WI38 (cell line): Measurements from ENCODE around the gene STAM.

Experiments used
- H3K4me3 ChIP-seq: 2 replicates; pipeline ENCODE4 v1.5.1; 2011; ENCODE audit warnings: low read depth, mild to moderate bottlenecking, control low read depth, low read length
- CTCF ChIP-seq: IDR thresholded peaks from 2 replicates; pipeline ENCODE4 v1.5.1; 2012; ENCODE audit warnings: low read depth, mild to moderate bottlenecking, control low read depth, low read length

Gene STAM

GRCh38 chr10:17655567-17656146 lies 11.7 kb downstream of the STAM start:
- H3K4me3 ChIP-seq: no peak overlapping the region
- TF ChIP-seq CTCF: no peak

GRCh38 chr10:17657103-17657500 lies 13.2 kb downstream of the STAM start:
- H3K4me3 ChIP-seq: no peak overlapping the region
- no peak for TF ChIP-seq CTCF

GRCh38 chr10:17659365-17659764 lies 15.4 kb downstream of the STAM start:
- TF ChIP-seq CTCF: no peak
- no peak overlapping the region for H3K4me3 ChIP-seq

- no peak for TF ChIP-seq CTCF
- H3K4me3 ChIP-seq: no peak overlapping the region
These were observed 17.0 kb downstream of the STAM start for GRCh38 chr10:17660921-17661320.

- H3K4me3 ChIP-seq: no peak overlapping the region
- TF ChIP-seq CTCF: no peak
These were observed 17.6 kb downstream of the STAM start for GRCh38 chr10:17661510-17661909.

GRCh38 chr10:17662193-17663138 lies 18.5 kb downstream of the STAM start:
- H3K4me3 ChIP-seq: no peak overlapping the region
- TF ChIP-seq CTCF: no peak

GRCh38 chr10:17663450-17663849 lies 19.5 kb downstream of the STAM start:
- H3K4me3 ChIP-seq: no peak overlapping the region
- no peak for TF ChIP-seq CTCF
